Right lobe of liver (tissue), 4 donors: Measurements from ENCODE around the gene PTPRD.

ENCODE experiments used
- CTCF ChIP-seq, 4 donors: fragments of 200-600 bp in 3 of 4; fragments of 450-650 bp in 1 of 4; IDR thresholded peaks; one replicate each; pipeline versions ENCODE4 v1.5.1 to v1.8.0; 2016 to 2022; ENCODE audit warnings: antibody characterized with exemption in 4 of 4, mild to moderate bottlenecking in 2 of 4
- POLR2A ChIP-seq: fragments of 450-650 bp; IDR thresholded peaks from one replicate; pipeline ENCODE4 v1.6.1; 2017; ENCODE audit warnings: antibody characterized with exemption, mild to moderate bottlenecking
- donor health status: DM: no; HTN: no; CAD: no.
- donor health status: DM: no; HTN: no; CAD: no.
- donor health status: DM: no; HTN: yes; CAD: no.

GRCh38 chr9:10059044-10059443 is 553.8 kb downstream of the PTPRD start:
- TF ChIP-seq CTCF (IDR thresholded peaks at IDR 0.05), result no peak
- TF ChIP-seq POLR2A, result no peak
